Panc1 (cell line): ENCODE results near the gene FBXL16.

ENCODE experiments used
- POLR2AphosphoS5 ChIP-seq: IDR thresholded peaks from 2 replicates; pipeline ENCODE4 v1.6.1; 2012; ENCODE audit warnings: mild to moderate bottlenecking, low read depth, low read length, moderate library complexity
- TCF7L2 ChIP-seq: IDR thresholded peaks from 2 replicates; pipeline ENCODE4 v1.6.1; 2011; ENCODE audit warnings: mild to moderate bottlenecking, low read depth, low read length, inconsistent platforms
- TF ChIP-seq, protein P1 (sequence below): fragments of 450-650 bp; IDR thresholded peaks from 2 replicates; pipeline ENCODE4 v1.5.1; 2017; ENCODE audit warnings: mild to moderate bottlenecking

DNA sequence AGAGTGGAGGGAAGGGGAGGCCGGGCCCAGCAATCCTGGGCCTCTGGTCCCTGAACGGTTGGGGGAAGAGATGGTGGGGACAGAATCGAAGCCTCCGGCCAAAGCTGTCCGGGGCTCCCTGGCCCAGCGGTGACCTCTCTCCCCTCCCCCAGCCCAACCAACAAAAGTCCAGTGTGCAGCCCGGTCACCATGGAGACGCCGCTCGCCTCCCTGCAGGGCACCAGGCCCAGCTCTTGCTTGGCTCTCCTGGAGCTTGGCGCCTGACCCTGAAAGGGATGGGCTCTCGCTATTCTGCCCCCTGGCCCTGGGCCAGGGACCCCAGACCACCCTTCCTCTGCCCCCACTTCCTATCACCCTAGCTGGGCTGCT lies 10.6 kb upstream of the FBXL16 start:
- TF ChIP-seq TCF7L2 (no peak), POLR2AphosphoS5 (no peak; the same call in 1 of the 2 replicates)
- TF ChIP-seq, protein P1, sequence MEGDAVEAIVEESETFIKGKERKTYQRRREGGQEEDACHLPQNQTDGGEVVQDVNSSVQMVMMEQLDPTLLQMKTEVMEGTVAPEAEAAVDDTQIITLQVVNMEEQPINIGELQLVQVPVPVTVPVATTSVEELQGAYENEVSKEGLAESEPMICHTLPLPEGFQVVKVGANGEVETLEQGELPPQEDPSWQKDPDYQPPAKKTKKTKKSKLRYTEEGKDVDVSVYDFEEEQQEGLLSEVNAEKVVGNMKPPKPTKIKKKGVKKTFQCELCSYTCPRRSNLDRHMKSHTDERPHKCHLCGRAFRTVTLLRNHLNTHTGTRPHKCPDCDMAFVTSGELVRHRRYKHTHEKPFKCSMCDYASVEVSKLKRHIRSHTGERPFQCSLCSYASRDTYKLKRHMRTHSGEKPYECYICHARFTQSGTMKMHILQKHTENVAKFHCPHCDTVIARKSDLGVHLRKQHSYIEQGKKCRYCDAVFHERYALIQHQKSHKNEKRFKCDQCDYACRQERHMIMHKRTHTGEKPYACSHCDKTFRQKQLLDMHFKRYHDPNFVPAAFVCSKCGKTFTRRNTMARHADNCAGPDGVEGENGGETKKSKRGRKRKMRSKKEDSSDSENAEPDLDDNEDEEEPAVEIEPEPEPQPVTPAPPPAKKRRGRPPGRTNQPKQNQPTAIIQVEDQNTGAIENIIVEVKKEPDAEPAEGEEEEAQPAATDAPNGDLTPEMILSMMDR = no peak
